ENCODE data around the gene SLCO2B1.

DNA sequence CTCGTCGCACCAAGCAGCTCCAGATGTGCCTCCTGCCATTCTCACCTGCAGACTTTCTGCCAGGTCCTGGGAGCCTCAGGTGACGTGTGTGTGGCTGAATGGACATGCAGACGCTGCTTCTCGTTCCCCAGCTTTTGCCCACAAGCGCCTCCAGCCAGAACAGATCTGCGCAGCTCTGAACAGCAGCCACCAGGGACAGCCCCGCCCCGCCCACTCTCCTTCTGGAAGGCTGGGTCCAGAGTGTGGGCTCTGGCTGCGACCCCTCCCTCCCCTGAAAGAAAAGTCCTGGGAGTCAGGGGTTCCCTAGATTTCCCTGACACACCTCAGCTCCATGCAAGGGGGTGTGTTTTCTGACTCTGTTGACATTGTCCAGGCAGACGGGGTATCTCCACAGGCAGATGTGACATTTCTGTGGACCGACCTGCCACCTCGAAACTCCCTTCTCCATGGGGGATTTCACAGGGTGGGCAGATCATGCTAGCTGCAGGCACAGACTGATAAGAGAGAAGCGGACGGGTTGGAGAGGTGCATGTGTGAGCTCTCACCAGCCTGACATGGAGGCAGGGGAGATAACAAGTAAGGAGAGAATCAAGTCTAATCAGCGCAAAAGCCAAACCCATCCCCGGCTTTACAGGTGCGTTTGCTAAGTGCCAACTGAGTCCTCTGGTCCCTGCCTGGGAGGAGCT lies 19.8 kb downstream of the SLCO2B1 start:
- no peak for TF ChIP-seq GATA2 (IDR thresholded peaks at IDR 0.05; ENCODE audit: low read depth, low read length)
- TF ChIP-seq GATA3 (IDR thresholded peaks at IDR 0.05; ENCODE audit: low read depth, low read length) = no peak
